ENCODE measurements around the gene OTOP1.
"Not testable (repeated sequence)": the region's sequence is repeated elsewhere in the genome, so short reads cannot be mapped to it uniquely, and the experiment has no call there.

OTOP1 gene

GRCh38 chr4:4164532-4165173 lies 62.1 kb downstream of the OTOP1 start:
- DNase-seq (ENCODE audit: low spot score) = not testable (repeated sequence)

GRCh38 chr4:4162186-4162585 lies 64.5 kb downstream of the OTOP1 start:
- not testable (repeated sequence) for DNase-seq (ENCODE audit: low spot score)

- not testable (repeated sequence) for DNase-seq (ENCODE audit: low spot score)
Observed at GRCh38 chr4:4160956-4161665, 65.6 kb downstream of the OTOP1 start.

GRCh38 chr4:4145622-4146021 lies 81.1 kb downstream of the OTOP1 start:
- DNase-seq (ENCODE audit: low spot score) = not testable (repeated sequence)

- DNase-seq (ENCODE audit: low spot score) = not testable (repeated sequence)
Observed at GRCh38 chr4:4143376-4143775, 83.4 kb downstream of the OTOP1 start.

GRCh38 chr4:4142679-4143078 lies 84.0 kb downstream of the OTOP1 start:
- not testable (repeated sequence) for DNase-seq (ENCODE audit: low spot score)

GRCh38 chr4:4141186-4141585 lies 85.5 kb downstream of the OTOP1 start:
- not testable (repeated sequence) for DNase-seq (ENCODE audit: low spot score)
